GM19452 (cell line): ENCODE measurements around the gene CPA4.

Experiments used
- ATAC-seq: cut with Tn5 transposase; IDR thresholded peaks from one replicate; pipeline ENCODE4 v1.9.1; 2021; ENCODE audit not compliant: unreplicated experiment

Gene CPA4

GRCh38 chr7:130363026-130363847, 70.3 kb downstream of the CPA4 start:
- no peak for ATAC-seq

GRCh38 chr7:130364451-130364850, 71.5 kb downstream of the CPA4 start:
- ATAC-seq, result no peak

GRCh38 chr7:130365088-130365487, 72.1 kb downstream of the CPA4 start:
- no peak for ATAC-seq

GRCh38 chr7:130365511-130366441, 72.8 kb downstream of the CPA4 start:
- ATAC-seq, result no peak

- no peak for ATAC-seq
Measured at GRCh38 chr7:130366564-130366963, 73.6 kb downstream of the CPA4 start.

- no peak for ATAC-seq
Measured at GRCh38 chr7:130367088-130367755, 74.3 kb downstream of the CPA4 start.

- no peak for ATAC-seq
Measured at GRCh38 chr7:130367836-130368746, 75.1 kb downstream of the CPA4 start.

GRCh38 chr7:130369110-130369711, 76.2 kb downstream of the CPA4 start:
- ATAC-seq, result no peak

- ATAC-seq, result no peak
Measured at GRCh38 chr7:130369831-130370550, 77.0 kb downstream of the CPA4 start.

GRCh38 chr7:130371046-130371445, 78.1 kb downstream of the CPA4 start:
- ATAC-seq, result no peak

- no peak for ATAC-seq
Measured at GRCh38 chr7:130372402-130373165, 79.6 kb downstream of the CPA4 start.
